ENCODE results near the gene SYTL3. TPM values are rescaled to one million over a fixed set of nuclear protein-coding genes. Genes with fewer than 3 reads are reported as not detected.
"Not testable (repeated sequence)": the region's sequence is repeated elsewhere in the genome, so short reads cannot be mapped to it uniquely, and the experiment has no call there.

The SYTL3 gene
- total RNA-seq, 1 experiment from 2014 or later: 7.8 TPM

GRCh38 chr6:158674342-158675131, 24.7 kb downstream of the SYTL3 start:
- Histone ChIP-seq H3K79me2 (ENCODE audit: low read depth) (no peaks in the 10 kb centered on the region), H3K9me3 (ENCODE audit: insufficient read depth, low read depth) (no peaks in the 10 kb centered on the region), H2AFZ (no peak overlapping the region), H3K4me1 (replicated peaks; ENCODE audit: insufficient read depth) (peaks cover 27% of the 10 kb centered on the region), H3K9me2 (ENCODE audit: insufficient read depth) (no peaks in the 10 kb centered on the region), H3K36me3 (ENCODE audit: low read depth) (no peaks in the 10 kb centered on the region), H4K20me1 (ENCODE audit: insufficient read depth) (no peaks in the 10 kb centered on the region), H3F3A (ENCODE audit: insufficient read depth, low read depth) (peaks cover 20% of the 10 kb centered on the region), H3K4me3 (no peak overlapping the region), H3K4me2 (no peak overlapping the region), H3K27me3 (ENCODE audit: insufficient read depth, low read depth) (no peaks in the 10 kb centered on the region), H3K27ac (no peak overlapping the region)
- intact Hi-C loops (cut with micrococcal nuclease; ENCODE audit: unreplicated experiment): no loop called here
- no peak for TF ChIP-seq EZH2 (IDR thresholded peaks at IDR 0.05; ENCODE audit: low read depth)
- no peak for TF ChIP-seq CTCF (conservative IDR thresholded peaks at IDR 0.05)
- ChIA-PET POLR2A (ENCODE audit: unreplicated experiment) (no interaction called here), CTCF (no interaction called here)
- BruUV-seq (replicated peaks): no TSS peak
- no peak for DNase-seq

GRCh38 chr6:158677094-158677493, 27.2 kb downstream of the SYTL3 start:
- H3K36me3 ChIP-seq (ENCODE audit: low read depth); H3K4me3 ChIP-seq; H3K79me2 ChIP-seq (ENCODE audit: low read depth); H2AFZ ChIP-seq; BruUV-seq (replicated peaks); H3K27me3 ChIP-seq (ENCODE audit: insufficient read depth, low read depth); intact Hi-C loops (cut with micrococcal nuclease; ENCODE audit: unreplicated experiment); DNase-seq; H3K27ac ChIP-seq; POLR2A ChIA-PET (ENCODE audit: unreplicated experiment); H3K9me3 ChIP-seq (ENCODE audit: insufficient read depth, low read depth); H3K9me2 ChIP-seq (ENCODE audit: insufficient read depth); H4K20me1 ChIP-seq (ENCODE audit: insufficient read depth); CTCF ChIA-PET; H3K4me2 ChIP-seq: not testable (repeated sequence)
- H3F3A ChIP-seq (ENCODE audit: insufficient read depth, low read depth): peaks cover 23% of the 10 kb centered on the region
- H3K4me1 ChIP-seq (replicated peaks; ENCODE audit: insufficient read depth): peaks cover 21% of the 10 kb centered on the region

GRCh38 chr6:158677906-158678578, 28.2 kb downstream of the SYTL3 start:
- peak overlapping the region; percentile 65 for H3K27ac ChIP-seq
- H2AFZ ChIP-seq: no peak overlapping the region
- H3K4me1 ChIP-seq (replicated peaks; ENCODE audit: insufficient read depth): peaks cover 21% of the 10 kb centered on the region
- no peaks in the 10 kb centered on the region for H3K9me3 ChIP-seq (ENCODE audit: insufficient read depth, low read depth)
- peak overlapping the region; percentile 36 for H3K4me2 ChIP-seq
- POLR2A ChIA-PET (ENCODE audit: unreplicated experiment): no interaction called here
- H3K4me3 ChIP-seq: no peak overlapping the region
- H4K20me1 ChIP-seq (ENCODE audit: insufficient read depth): no peaks in the 10 kb centered on the region
- H3K36me3 ChIP-seq (ENCODE audit: low read depth): no peaks in the 10 kb centered on the region
- no peaks in the 10 kb centered on the region for H3K79me2 ChIP-seq (ENCODE audit: low read depth)
- DNase-seq: no peak
- no peaks in the 10 kb centered on the region for H3K27me3 ChIP-seq (ENCODE audit: insufficient read depth, low read depth)
- peaks cover 23% of the 10 kb centered on the region for H3F3A ChIP-seq (ENCODE audit: insufficient read depth, low read depth)
- CTCF ChIA-PET: no interaction called here
- TF ChIP-seq CTCF (conservative IDR thresholded peaks at IDR 0.05): no peak
- TF ChIP-seq EZH2 (IDR thresholded peaks at IDR 0.05; ENCODE audit: low read depth): no peak
- BruUV-seq (replicated peaks): no TSS peak
- no peaks in the 10 kb centered on the region for H3K9me2 ChIP-seq (ENCODE audit: insufficient read depth)
- intact Hi-C loops (cut with micrococcal nuclease; ENCODE audit: unreplicated experiment): no loop called here
